HG03064 (cell line): Measurements from ENCODE around the gene COL3A1.

Source experiments
- ATAC-seq: cut with Tn5 transposase; IDR thresholded peaks from one replicate; pipeline ENCODE4 v1.9.1; 2021; ENCODE audit warnings: low read depth; ENCODE audit not compliant: unreplicated experiment

The COL3A1 gene

DNA sequence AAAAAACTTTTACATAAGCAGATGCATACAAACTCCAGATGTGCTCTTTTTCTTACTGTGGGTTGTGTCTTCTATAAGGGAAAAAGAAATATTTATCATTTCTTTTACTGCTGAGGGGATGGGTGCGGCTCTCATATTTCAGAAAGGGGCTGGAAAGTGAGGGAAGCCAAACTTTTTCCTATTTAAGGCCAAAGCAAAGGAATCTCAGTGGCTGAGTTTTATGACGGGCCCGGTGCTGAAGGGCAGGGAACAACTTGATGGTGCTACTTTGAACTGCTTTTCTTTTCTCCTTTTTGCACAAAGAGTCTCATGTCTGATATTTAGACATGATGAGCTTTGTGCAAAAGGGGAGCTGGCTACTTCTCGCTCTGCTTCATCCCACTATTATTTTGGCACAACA, at the start of gene COL3A1:
TSS of gene COL3A1 (plus strand) at position 210 of the 400 bp plus-strand sequence. CDS start at position 327, 117 bp downstream.
- no peak for ATAC-seq

DNA sequence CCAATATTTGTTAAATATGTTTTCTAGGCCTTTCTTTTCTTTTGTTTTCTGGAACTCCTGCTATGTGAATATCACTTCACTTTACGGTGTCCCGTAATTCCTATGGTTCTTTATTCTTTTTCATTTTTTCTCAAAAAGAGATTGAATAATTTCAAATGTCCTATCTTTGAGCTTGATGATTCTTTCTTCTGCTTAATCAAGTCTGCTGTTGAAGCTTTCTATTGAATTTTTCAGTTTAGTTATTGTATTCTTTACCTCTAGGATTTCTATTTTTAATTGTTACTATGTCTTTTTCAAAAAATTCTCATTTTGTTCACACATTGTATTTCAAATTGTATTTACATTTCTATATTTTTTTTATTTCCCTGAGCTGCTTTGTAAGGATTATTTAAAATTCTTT, 45.5 kb upstream of the COL3A1 start:
- ATAC-seq = no peak

DNA sequence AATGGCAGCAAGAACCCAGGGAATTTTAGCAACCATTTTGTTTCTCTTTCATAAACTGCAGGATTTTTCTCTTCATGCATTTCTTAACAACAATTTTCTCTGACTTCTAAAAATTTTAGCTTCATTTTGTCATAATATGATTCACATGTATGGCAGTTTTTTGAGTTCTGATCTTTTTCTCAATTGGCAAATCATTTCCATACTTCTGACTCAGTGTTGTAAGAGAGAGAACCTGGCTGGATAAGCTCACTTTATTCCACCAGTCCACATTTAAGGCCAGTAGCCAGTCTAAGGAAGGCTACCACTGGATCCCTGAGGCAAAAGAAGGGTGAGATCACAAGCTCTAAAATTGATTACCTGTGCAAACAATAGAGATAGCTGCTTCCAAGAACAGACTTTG, 42.8 kb upstream of the COL3A1 start:
- ATAC-seq = no peak

DNA sequence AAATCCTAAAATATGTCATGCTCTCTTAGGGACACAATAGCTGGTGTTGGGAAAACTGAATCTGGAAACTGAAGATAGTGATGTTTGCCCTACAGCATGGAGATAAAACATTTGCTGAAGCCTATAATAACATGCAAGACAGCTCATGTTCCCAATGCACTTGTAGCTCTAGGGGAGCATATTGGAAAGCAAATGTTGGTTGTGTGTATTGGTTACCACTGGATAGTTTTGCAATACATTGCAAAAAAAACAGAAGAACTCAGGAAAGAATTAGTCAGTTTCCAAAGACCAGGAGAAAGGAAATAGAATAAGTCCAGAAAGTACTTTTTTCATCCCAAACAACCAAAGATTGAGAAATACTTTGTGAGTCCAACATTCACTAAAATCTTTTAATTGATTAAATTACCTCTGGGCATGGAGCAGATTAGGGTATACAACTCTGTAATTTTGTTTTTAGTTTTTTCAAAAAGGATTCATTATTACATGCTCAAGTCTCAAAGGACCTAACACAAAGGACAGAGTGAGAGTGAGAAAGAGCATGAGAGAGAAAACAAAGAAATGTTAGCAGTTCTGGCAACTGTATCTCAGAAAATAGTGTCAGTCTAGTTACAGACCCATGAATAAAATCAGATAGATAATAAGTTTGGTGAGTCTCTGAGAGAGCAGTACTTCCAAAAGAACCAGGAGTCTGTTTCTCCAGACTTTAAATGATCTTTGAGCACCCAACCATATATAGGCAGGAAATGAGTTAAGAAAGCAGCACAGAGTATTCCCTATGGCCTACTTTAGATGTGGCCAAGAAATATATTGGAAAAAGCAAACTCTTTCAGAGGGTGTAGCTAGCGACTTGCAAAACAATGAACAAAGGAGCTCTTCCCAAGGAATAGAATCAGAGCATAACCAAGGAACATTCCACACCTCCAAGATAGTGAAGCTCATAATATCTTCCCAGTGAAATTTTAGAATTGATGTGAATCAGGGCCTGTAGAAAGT, 36.6 kb upstream of the COL3A1 start:
- ATAC-seq = no peak

DNA sequence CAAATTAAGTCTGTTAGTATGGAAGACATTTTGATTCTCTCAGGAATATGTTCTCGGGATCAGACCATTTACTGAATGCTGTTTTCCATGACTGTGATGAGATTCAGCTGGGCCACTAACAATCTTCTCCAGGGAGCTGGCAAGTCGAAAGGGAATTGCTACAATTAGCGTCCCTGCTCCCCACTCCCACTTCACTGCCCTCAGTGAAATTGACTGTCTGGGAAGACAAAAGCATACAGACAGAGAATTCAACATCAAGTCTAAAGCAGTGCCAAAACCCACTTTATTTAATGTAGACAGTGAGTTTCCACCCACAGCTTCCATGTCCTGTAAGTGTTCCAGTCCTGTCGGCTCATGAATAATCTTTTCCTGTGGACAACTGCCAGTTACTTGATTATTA, 34.0 kb upstream of the COL3A1 start:
- no peak for ATAC-seq

DNA sequence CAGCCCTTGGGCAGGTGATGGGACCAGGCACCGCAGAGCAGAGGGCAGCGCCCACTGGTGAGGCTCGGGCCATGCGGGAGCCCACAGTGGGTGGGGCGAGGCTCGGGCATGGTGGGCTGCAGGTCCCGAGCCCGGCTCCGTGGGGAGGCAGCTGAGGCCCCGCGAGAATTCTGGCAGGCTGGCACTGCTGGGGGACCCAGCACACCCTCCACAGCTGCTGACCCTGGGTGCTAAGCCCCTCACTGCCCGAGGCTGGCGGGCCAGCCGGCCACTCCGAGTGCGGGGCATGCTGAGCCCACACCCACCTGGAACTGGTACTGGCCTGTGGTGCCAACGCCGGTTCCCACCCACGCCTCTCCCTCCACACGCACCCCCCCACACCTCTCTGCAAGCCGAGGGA, 29.7 kb upstream of the COL3A1 start:
- ATAC-seq = no peak

DNA sequence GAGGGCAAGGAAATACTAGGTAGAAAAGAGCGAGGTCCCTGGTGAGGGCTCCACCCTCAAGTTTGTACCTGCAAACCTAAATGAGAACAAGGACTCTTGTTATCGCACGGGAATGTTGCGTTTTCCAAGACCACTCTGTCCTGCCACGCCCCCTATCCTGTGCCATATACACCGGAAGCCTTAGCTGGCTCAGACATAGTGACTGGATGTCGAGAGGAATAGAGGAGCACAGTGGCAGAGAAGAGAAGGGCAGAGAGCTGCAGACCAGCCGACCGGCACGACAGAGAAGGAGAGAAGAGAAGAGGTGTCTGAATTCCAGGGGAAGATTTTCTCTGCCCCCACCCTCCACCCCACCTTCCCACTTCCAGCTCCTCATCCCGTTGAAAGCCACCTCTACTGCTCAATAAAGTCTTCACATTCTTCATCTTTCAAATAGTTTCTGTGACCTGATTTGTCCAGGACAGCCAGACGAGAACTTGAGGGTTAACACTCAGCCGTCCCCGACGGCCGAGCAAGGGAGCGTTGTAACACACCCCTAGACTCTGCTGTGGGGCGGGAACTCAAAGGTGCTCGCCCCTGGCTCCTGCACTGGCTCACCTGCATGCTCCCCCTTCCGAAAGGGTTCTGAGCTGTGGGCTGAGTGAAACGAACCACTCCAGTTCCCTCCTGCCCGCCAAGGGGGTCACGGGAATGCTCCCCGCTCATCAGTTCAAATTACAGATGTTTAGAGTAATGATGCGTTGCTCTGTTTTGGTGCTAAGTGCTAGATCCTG, 24.9 kb upstream of the COL3A1 start:
- no peak for ATAC-seq

DNA sequence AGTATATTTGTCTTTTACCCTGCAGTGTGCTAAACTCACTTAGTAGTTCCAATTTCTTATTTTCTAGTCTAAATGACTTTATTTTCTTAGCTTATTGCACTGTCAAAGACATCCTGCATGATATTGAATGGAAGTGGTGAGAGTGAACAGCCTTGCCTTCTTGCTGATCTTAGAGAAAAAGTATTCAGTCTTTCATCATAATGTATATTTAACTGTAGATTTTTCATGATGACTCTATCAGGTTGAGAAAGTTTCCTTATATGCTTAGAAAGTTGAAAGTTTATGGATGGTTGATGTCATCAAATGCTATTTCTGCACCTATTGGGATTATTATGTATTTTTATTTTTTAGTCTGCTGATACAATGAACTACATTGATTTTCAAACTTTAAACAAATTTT, 21.3 kb upstream of the COL3A1 start:
- ATAC-seq = no peak

DNA sequence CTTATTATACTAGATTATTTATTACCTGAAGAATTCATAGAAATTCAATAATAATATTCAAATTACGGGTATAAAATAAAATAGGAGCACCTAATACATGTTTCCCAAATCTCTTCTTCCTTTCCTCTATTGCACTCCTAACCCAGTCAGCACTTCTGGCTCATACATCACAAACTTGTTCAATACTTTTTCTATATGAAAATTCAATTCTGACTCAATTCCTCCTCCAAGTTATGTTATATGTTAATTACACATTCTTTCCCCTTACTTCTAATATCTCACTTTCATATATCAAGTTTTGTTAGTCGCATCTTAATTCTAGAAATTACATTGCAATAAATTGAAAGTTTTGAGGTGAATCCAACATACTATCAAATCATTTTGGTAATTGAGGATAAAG, 17.9 kb upstream of the COL3A1 start:
- ATAC-seq = no peak

DNA sequence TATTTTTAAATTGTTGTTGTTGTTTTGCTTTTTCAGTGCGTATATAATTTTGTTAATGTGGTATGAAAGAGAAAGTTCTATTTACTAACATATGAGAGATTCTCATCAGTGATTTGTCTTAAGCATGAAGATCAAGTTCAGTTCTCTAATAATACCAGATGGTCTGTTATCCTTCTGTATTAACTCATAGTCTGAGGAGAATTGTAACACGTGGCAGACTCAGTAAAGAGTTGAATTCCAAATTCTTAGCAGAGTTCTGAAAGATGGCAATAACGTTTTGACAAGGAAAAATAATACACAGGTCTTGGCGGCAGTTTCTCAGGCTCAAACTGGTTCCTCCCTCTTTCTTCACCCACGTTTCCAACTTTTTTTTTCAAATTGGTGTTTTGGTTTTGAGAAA, 17.2 kb upstream of the COL3A1 start:
- no peak for ATAC-seq

DNA sequence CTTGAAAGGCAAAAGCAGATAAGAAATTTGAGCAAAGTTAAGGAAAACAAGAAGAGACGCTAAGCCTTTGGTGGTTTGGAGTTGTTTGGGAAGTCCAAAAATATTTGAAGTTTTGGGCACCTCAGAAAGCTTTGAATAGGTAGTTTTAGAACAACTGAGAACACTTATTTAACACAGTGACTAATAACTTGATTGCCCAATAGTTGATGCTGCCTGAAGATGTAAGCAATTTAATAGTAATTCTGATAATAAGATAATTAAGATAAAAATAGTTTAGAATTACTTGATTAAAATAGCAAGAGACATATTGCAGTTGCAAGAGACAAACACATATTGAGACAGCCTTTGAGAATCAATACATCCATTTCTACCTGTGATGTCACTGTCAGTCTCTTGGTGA, 16.5 kb upstream of the COL3A1 start:
- ATAC-seq = no peak

DNA sequence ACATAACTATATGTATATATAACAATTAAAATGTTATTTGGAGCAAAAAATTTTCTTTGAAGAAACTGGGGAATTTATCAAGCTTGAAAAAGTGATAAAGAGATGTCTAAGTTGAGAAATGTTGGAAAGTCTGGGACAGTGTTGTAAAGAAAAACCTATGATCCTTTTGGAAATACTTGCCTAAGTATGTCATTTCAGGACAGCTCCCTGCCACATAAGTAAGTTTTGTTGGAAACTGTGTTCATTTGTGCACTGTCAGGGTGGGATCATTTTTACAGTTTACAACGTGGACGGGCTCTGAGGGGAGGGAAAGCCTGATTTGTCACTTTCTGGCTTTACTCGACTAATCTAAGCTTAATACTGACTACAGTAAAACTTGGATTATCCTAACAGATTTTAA, 10.4 kb upstream of the COL3A1 start:
- no peak for ATAC-seq

DNA sequence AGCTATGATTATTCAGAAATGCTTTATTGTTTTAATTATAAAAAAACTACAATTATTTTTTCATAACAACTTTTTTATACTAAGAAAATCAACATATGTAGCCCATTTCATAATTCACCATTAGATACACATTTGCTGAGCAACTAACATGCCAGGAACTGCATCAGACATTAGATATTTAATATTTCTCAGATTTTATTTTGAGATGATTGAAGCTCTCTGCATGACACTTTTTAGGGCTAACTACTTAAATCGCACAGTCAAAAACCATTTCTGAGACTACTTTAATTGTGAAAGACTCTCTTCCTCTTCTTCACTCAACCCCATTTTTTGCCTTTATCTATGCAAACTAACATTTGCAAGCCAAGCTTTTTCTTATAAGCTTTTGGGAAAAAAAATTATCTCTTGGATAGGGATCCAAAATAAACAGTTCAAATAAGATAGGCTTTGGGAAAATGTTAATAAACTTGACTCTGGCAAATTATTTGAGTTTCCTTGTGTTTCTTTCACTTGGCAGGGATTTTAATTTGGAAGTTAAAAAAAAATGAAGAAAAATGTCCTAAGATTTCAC, 9.1 kb upstream of the COL3A1 start:
- ATAC-seq = no peak

DNA sequence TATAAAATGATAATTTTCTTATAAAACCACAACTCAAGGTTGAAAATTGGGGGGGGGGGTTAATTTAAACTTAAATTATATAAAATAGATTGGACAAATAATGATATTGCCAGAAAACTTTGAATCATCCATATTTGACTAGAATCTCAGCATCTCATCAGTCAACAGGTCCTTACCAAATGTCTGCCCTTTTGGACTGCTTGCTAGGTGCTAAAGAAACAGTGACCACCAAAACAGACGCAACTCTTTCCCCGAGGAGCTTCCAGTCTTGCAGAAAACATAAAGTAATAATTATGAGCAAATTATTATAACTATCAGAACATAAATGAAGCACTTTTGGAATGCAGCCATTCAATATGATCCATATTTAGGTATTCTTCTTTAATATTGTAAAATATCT, 8.6 kb upstream of the COL3A1 start:
- no peak for ATAC-seq

DNA sequence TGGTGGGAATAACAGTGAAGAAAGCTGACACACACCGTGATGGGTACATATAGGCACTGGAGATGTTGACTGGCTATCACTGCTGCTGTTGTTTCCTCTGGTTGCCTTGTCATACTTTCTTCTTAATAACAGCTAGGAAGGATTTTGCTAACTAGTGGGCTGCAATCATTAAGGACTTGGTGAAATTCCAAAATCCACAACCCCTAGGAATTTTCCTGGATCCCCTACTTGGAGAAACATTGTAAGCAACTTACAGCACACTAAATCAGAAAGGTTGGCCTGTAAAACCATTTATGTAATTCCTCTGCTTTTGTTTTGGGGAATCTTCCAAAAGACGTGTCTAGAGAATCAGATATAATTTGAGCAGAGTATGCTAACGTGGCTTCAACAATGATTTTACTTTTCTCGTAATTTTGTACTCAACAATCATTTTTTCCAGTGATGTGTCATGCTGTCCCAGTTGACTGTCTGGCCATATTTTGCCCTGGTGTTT, 8.0 kb upstream of the COL3A1 start:
- no peak for ATAC-seq

DNA sequence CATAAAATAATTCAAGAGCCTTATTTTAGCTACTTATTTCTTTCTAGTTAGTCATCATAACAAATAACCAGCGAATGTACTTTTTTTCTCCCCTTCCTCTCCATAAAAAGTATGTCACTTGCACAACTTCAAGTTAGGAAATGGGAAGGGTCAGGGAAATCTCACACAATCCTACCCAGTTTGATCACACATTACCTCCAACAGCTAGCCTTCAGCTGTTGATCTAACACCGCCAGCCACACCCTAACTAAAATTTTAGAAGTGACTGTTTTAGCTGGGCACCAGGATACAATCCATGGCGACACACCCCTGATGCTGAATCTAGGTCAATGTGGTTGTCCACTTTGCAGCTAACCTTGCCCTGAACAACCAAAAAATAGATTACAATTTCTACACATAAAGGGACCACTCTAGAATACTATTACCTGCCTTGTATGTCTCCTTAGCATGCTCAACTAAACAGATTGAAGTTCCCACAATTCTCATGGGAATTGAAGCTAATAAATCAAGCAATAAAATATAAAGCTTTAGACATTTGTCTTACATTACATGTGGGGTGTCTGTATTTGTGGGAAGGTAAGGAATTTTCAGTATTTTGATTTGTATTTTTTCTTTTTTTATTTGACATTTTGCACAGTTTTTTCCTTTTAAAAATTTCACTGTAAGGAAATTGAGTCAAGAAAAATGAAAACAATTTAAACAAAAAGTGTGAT, 7.3 kb upstream of the COL3A1 start:
- no peak for ATAC-seq

DNA sequence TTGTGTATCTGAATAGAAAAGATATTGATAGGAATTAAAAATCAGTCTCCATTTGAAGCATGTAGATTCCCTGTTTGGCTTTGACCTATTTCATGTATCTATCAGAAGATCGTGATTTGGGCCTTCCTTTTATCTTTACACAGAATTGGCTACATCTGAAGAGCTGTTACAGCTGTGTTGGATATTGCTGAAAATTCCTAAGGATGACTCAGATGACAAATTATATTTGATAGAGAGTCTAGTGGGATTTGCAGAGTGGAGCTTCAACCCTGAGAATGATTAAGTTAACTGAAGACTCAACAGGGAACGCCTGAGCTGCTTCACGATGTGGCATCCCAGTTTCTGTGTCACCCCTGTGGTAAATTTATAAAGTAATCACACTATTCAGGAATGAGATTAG, 4.9 kb upstream of the COL3A1 start:
- no peak for ATAC-seq

DNA sequence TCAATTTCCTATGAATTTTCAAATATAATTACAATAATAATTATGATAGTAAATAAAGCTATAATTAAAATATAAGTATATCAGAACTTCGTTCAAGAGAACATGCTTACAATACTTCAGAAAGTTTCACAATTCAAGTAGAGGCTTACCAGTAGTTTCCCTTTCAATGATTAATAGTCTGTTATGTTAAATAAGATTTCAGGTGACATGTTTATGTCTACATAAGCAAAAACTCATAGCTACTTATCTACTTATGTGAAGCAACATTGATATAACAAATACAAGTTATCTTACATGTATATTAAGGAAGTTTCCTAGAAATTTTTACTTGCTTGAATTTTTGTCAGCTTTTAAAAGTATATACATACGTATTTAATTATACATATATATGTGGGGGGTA, 4.5 kb upstream of the COL3A1 start:
- no peak for ATAC-seq

DNA sequence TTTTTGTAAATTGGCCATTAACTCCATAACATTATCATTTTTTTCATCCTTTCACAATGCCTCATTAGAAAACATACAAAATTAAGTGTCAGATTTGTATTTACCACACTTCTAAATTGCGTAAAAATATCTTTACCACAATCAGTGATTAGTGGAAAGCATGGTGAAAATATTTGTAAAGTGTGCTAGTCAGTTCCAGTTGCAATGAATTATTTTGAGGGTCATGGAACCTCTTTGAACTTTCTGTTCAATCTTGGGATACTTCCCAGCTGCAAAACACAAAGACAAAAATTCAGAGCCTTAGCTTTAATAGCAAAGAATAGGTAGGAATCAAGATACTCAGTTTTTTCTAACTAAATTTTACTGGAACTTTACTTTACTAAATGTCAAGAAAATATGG, 4.0 kb upstream of the COL3A1 start:
- ATAC-seq = no peak

DNA sequence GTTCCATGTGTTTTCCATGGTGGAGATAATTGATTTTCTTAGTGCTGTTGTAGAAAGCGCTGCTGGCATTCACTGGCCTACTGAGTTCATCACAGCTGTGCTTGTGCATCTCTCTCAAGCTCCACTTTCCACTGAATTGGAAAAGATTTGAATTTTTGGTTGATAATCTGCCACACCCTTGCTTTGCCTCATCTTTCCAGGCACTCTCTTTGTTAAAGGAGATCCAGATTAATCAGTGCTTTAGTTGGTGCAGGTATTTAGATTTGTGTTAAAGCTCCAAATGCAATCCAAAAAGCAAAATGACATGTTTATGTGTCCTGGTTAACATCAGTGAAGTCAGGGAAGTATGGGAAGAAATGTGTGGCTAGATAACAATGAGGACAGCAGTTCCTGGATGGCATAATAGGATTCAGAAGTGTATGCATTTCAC, 2.7 kb upstream of the COL3A1 start:
- no peak for ATAC-seq

DNA sequence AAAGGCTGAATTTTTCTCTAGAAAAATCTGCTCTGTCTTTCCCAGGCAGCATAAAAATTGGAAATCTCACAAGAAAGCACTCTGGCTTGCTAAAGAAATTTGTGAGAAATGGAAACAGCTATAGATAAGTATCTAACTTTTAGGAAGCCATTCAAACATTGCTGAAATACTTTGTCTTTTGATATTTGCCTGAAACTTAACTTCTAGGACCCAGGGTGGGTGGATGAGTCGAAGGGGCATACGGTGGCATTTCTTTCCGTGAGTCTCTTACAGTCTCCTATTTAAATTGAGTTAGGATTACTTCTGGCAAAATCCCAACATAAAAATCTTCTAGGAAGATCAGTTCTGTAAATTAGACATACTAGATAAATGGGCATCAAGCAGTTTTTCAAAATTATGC, 532 bp upstream of the COL3A1 start:
- ATAC-seq = no peak
